Metanephros (tissue), 2 donors: Measurements from ENCODE around the gene ZCCHC10. TPM values are rescaled to one million over a fixed set of nuclear protein-coding genes. Genes with fewer than 3 reads are reported as not detected.

Experiments used
- small RNA-seq: library from RNA; depleted of rRNA; stranded (forward); fragments of <200 nt; gene quantifications from one replicate; pipeline ENCODE3, GENCODE V24; 2014; ENCODE audit warnings: low replicate concordance
- total RNA-seq: library from RNA; depleted of rRNA; stranded (reverse); fragments of >200 nt; gene quantifications from one replicate; pipeline ENCODE4 v1.2.3, GENCODE V29; 2014

Gene ZCCHC10
- 10.6 TPM for total RNA-seq

DNA sequence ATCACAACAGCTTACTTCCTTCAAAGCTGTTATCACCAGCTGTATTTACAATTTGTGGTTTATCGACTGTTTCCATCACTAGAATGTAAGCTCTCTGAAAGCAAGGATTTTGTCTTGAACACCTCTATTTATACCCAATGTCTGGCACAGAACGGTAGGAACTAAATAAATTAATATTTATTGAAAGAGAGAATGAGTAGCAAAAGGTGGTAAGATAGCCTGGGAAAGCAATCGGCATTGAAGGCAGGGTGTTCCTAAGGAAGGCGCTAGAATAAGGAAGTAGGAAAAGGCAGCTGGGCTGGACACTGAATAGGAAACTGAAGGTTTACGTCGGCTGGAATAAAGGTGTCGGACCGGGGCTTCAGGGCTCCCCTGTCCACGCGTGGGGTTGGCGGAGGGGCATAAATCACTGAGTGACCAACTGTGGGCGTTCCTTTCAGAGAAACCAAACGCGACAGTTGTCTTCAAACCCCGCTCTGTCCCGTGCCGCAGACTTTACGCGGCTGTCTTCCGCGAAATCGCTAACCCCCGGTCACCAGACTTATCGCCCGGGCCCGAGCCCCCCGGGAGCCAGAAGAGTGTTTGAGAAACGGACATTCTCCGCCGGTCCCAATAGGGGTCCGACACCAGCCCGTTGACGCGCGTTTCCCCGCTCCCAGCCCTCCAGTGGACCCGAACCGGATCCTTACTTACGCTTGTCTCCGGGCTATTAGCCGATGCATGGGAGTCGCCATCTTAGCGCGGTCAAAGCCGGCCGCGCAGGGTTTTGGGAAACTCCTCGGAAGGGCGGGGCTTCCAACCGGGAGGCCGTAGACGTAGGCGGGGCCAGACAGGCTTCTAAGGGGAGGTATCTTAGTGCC lies at the start of gene ZCCHC10:
Gene ZCCHC10, minus strand, starts transcription at position 746 of the 860 bp plus-strand sequence. Its CDS starts 12 bp downstream, at position 734.

DNA sequence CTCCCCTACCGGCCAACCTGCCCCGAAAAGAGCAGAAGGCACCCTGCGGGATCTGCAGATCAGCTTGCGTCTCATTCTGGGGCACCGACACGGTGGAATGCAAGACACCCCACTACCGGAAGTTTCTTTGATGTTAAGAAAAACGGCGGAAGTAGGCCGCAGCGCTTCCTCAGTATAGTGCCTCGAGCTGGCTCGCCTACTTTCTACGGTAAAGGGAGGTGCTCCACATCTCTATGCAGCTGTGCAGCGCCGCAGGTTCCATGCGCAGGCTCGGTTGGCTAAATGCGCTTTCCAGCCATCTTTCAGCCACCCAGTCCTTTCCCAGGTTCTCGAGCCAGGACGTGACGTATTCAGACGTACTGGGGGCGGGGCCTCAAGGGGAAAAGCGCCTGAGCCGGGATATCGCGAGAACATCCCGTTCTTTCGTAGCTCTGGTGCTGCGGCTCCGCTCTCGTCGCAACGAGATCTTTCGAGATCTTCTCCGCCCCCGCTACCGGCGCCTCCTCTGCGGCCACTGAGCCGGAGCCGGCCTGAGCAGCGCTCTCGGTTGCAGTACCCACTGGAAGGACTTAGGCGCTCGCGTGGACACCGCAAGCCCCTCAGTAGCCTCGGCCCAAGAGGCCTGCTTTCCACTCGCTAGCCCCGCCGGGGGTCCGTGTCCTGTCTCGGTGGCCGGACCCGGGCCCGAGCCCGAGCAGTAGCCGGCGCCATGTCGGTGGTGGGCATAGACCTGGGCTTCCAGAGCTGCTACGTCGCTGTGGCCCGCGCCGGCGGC lies 25.4 kb upstream of the ZCCHC10 start, which contains the start of gene HSPA4:
Gene HSPA4, plus strand, starts transcription at position 472 of the 775 bp plus-strand sequence. Its CDS starts 238 bp downstream, at position 710.

DNA sequence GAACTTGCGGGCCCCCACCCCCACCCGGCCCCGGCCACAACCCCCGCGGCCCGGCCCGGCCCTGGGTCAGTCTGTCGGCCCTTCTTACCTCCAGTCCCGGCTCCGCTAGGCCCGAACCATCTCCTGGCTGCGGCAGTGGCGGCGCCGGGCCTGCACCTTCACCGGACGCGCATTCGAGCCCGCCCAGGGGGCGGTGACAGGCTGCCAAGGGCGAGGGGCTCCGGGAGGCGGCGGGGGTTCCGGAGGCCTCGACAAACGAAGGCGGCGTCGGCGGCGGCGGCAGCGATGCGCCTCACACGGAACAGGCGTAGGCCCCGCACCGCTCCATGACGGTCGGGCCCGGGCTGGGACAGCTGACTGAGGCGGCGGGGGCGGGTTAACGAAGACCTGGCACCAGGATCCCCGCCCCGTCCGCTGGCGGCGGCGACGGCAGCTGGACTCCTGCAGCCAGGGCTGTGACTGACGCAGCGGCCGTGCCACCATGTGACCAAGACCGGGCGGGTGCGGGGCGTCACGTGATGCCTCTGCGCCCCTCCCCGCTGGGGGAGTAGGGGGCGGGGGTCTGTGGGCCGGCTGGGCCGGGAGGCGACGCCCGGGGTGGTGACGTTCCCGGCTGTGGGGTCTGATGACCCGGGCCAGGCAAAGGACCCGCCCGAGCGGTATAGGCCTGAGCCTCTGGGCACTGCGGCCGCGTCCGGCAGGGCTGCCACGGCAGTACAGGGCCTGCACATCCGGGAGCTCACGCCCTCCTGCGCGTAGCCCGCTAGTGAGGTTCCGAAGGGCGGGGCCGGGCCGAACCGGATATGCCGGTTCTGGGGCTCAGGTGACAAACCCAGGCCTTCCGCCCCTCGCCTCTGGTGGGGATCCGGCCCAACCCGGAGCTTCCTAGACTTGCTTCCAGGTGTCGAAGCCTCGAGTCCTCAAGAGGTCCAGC lies 62.9 kb downstream of the ZCCHC10 start, which contains the start of gene AFF4:
Gene AFF4, minus strand, starts transcription at position 464 of the 934 bp plus-strand sequence. CDS start 26,445 bp downstream, outside the sequence.

Small RNA genes within 50 kb of the gene (small RNA-seq; reads per million reads assigned to genes)
- not detected for gene AC113410.1
- gene AC113410.3, result not detected
- gene ATP6V0E1P1, result not detected
- not detected for gene RF00019

Other genes with a start within 250 kb of the ZCCHC10 start
- 59.6 TPM for gene SEPTIN8, start 249.3 kb downstream of the ZCCHC10 start, total RNA-seq
- gene SOWAHA, start 213.2 kb downstream of the ZCCHC10 start, total RNA-seq, result 6.9 TPM
- 26.8 TPM for gene SHROOM1, start 195.9 kb downstream of the ZCCHC10 start, total RNA-seq
- gene GDF9, start 160.1 kb downstream of the ZCCHC10 start, total RNA-seq, result 1.4 TPM
- gene UQCRQ, start 159.9 kb downstream of the ZCCHC10 start, total RNA-seq, result 146 TPM
- 5.3 TPM for gene LEAP2, start 152.9 kb downstream of the ZCCHC10 start, total RNA-seq
- 66.2 TPM for gene AFF4, start 62.9 kb downstream of the ZCCHC10 start, total RNA-seq
- gene HSPA4, start 25.5 kb upstream of the ZCCHC10 start, total RNA-seq, result 58.7 TPM